Right lobe of liver (tissue), 6 donors: ENCODE data around the gene TSGA10IP. TPM values are rescaled to one million over a fixed set of nuclear protein-coding genes. Genes with fewer than 3 reads are reported as not detected.

Experiments
- ATAC-seq, 4 donors: fragments of 200-7000 bp; cut with Tn5 transposase; one replicate each; pipeline ENCODE4 v1.9.1; 2020; ENCODE audit warnings: mild to moderate bottlenecking in 4 of 4, moderate library complexity in 4 of 4
- DNase-seq, 3 donors: peaks; one replicate each; pipeline ENCODE4 v3.0.0-alpha.2; 2020
- H3K27ac ChIP-seq, 3 donors: fragments of 200-600 bp; one replicate each; pipeline ENCODE4 v1.8.0; 2022
- H3K27me3 ChIP-seq, 2 donors: fragments of 200-600 bp; one replicate each; pipeline ENCODE4 v1.8.0; 2022
- H3K36me3 ChIP-seq, 4 donors: fragments of 200-600 bp; sonication (generic) in 1 of 4; one replicate each; pipeline versions ENCODE4 v1.5.1 to v1.8.0; 2017 to 2022; ENCODE audit warnings: control low read depth in 1 of 4
- H3K4me1 ChIP-seq, 4 donors: fragments of 200-600 bp; sonication (generic) in 1 of 4; one replicate each; pipeline versions ENCODE4 v1.5.1 to v1.8.0; 2017 to 2022; ENCODE audit warnings: control low read depth in 1 of 4
- H3K4me3 ChIP-seq, 3 donors: fragments of 200-600 bp; one replicate each; pipeline ENCODE4 v1.8.0; 2022
- H3K9me3 ChIP-seq, 4 donors: fragments of 200-600 bp; sonication (generic) in 1 of 4; one replicate each; pipeline versions ENCODE4 v1.5.1 to v1.8.0; 2017 to 2022; ENCODE audit warnings: control low read depth in 1 of 4
- CTCF ChIP-seq, 4 donors: fragments of 200-600 bp in 3 of 4; fragments of 450-650 bp in 1 of 4; IDR thresholded peaks; one replicate each; pipeline versions ENCODE4 v1.5.1 to v1.8.0; 2016 to 2022; ENCODE audit warnings: antibody characterized with exemption in 4 of 4, mild to moderate bottlenecking in 2 of 4
- POLR2A ChIP-seq: fragments of 450-650 bp; IDR thresholded peaks from one replicate; pipeline ENCODE4 v1.6.1; 2017; ENCODE audit warnings: antibody characterized with exemption, mild to moderate bottlenecking
- WGBS: methylation state at CpG from one replicate; pipeline ENCODE4 v1.1.6; 2018; ENCODE audit warnings: low coverage, low lambda C conversion rate; ENCODE audit not compliant: insufficient coverage; ENCODE audit errors: missing lambda C conversion rate; 5-methylcytosine and 5-hydroxymethylcytosine counted together
- intact Hi-C, 2 donors: fragments of 100-400 bp; cut with DNase I; formaldehyde crosslinking; loops; one replicate each; pipeline versions ENCODE4 v1.11.2 to v1.14.1; 2022
- total RNA-seq, 6 experiments: library from RNA; depleted of rRNA in 2 of 6; stranded (reverse); fragments of >200 nt in 2 of 6; fragmentation: NEBNext Ultra II Directional in 3 of 6; extraction: Animal tissue kit (Norgen Biotek cat#: 25700) in 3 of 6; gene quantifications; one replicate each; pipeline versions ENCODE4 v1.1.0 to v1.2.4, GENCODE V29; 2016 to 2023
- donor health status: DM: no; HTN: yes; CAD: no.
- donor health status: DM: no; HTN: no; CAD: no.
- donor health status: DM: no; HTN: no; CAD: no.
- donor health status: DM: no; HTN: yes; CAD: no.
- donor health status: DM: no; HTN: yes; CAD: no.

TSGA10IP gene
- total RNA-seq, 6 experiments from 2014 or later = not detected

GRCh38 chr11:65972116-65972515, 26.8 kb downstream of the TSGA10IP start:
- Histone ChIP-seq H3K27ac (no peak overlapping the region), H3K4me3 (no peak overlapping the region), H3K27me3 (no peaks in the 10 kb centered on the region), H3K9me3 (no peaks in the 10 kb centered on the region), H3K36me3 (peaks cover 0 to 38% (median 9%) of the 10 kb centered on the region in 4 donors), H3K4me1 (no peaks in the 10 kb centered on the region)
- WGBS = 95% methylated on average over 8 of the region's 8 CpGs
- DNase-seq (peak in 1 of 3 donors; percentile 6), ATAC-seq (no peak)
- intact Hi-C loops = no loop called here
- TF ChIP-seq CTCF (IDR thresholded peaks at IDR 0.05) (no peak), POLR2A (no peak)

GRCh38 chr11:65973439-65974110, 28.3 kb downstream of the TSGA10IP start:
- H3K9me3 ChIP-seq = no peaks in the 10 kb centered on the region

GRCh38 chr11:65975771-65976170, 30.5 kb downstream of the TSGA10IP start:
- intact Hi-C loops = no loop called here
- peaks cover 0 to 40% (median 17%) of the 10 kb centered on the region in 4 donors for H3K36me3 ChIP-seq
- no peaks in the 10 kb centered on the region for H3K4me1 ChIP-seq
- 92% methylated on average over 6 of the region's 9 CpGs for WGBS
- no peak for ATAC-seq
- no peaks in the 10 kb centered on the region for H3K9me3 ChIP-seq
- H3K4me3 ChIP-seq = no peak overlapping the region
- H3K27ac ChIP-seq = no peak overlapping the region
- TF ChIP-seq CTCF (IDR thresholded peaks at IDR 0.05) (no peak), POLR2A (no peak)
- no peak for DNase-seq
- H3K27me3 ChIP-seq = no peaks in the 10 kb centered on the region

More at GRCh38 chr11:65973439-65974110, 28.3 kb downstream of the TSGA10IP start:
- Histone ChIP-seq H3K27me3 (no peaks in the 10 kb centered on the region), H3K4me1 (no peaks in the 10 kb centered on the region), H3K27ac (no peak overlapping the region), H3K4me3 (no peak overlapping the region), H3K36me3 (peaks cover 0 to 40% (median 13%) of the 10 kb centered on the region in 4 donors)
- TF ChIP-seq POLR2A = no peak
- ATAC-seq (no peak), DNase-seq (peak in 1 of 3 donors; percentile 21)
- intact Hi-C loops = no loop called here
- 75% methylated on average over 6 of the region's 13 CpGs for WGBS

- H3K36me3 ChIP-seq = peaks cover 0 to 40% (median 17%) of the 10 kb centered on the region in 4 donors
- H3K27ac ChIP-seq = no peak overlapping the region
- no peak for TF ChIP-seq CTCF (IDR thresholded peaks at IDR 0.05)
- no peaks in the 10 kb centered on the region for H3K4me1 ChIP-seq
- ATAC-seq (no peak), DNase-seq (no peak)
- no peaks in the 10 kb centered on the region for H3K9me3 ChIP-seq
- intact Hi-C loops = no loop called here
- H3K4me3 ChIP-seq = no peak overlapping the region
- 95% methylated on average over 8 of the region's 43 CpGs for WGBS
- no peaks in the 10 kb centered on the region for H3K27me3 ChIP-seq
Observed at GRCh38 chr11:65976216-65977176, 31.2 kb downstream of the TSGA10IP start.
